Measurements from ENCODE around the gene HOXC12.

Gene HOXC12

GRCh38 chr12:53956914-53957536 is 2.3 kb downstream of the HOXC12 start:
- no peak for FAIRE-seq

DNA sequence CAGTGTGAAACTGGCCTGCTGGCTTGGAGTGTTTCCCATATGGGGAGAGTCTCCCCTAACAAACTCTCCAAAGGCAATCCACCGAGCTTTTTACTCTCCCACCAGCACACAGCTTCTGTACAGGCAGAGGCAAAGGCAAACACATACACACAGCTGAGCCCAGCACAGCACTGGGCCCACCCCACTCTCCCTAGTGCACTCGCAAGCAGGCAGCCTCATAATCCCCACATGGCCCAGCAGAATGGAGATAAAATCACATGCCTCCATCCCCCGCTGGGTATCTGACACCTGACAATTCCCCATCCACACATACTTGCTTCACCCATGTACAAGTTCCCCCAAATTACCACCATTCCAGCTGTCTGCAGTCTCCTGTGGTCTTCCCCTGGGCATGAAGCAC is 3.4 kb downstream of the HOXC12 start:
- no peak for FAIRE-seq

GRCh38 chr12:53959314-53959713 is 4.6 kb downstream of the HOXC12 start:
- FAIRE-seq, result no peak

- FAIRE-seq, result no peak
Measured at GRCh38 chr12:53960187-53961024, 5.7 kb downstream of the HOXC12 start.

GRCh38 chr12:53961025-53961761 is 6.5 kb downstream of the HOXC12 start:
- FAIRE-seq, result no peak

- no peak for FAIRE-seq
Measured at GRCh38 chr12:53963005-53963404, 8.3 kb downstream of the HOXC12 start.

DNA sequence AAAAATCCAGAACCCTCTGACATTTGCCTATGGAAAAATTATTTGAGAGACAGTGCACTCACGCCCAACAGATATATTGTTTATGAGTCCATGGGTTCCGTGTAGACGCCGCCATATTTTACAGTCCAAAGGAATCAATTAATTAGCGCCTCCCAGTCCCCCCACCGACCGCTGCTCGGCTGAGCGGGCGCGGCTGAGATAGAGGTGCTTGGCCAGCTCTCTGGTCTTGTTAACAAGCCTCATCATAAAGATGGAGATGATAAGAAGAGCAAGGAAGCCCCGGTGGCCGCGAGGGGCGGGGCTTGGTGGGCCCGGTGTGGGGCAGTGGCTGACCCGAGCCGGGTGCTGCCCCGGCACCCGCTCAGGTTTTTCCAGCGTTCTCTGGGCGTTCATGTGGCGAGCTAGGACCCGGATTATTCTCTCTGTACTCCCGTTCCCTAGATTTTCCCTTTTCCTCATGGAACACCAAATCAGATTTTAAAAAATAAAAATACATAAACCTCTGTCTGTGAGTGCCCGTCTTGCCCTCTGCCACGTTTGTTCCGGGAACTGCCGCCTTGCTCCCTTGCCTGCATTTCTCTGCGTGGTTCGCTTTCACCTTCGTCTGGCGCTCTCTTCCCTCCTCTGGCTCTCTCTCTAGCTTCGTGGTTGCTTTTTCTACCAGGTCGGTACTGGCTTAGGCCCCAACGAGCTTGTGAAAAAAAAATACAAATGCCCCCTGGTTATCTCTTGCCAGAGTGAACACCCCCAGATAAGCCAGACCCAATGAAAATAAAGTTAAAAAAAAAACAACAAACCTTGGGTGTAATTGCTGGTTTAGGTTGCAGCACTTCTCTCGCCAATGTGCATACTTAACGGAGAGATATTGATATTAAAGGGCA is 9.0 kb downstream of the HOXC12 start:
- FAIRE-seq, result no peak

- FAIRE-seq, result no peak
Measured at GRCh38 chr12:53964315-53964713, 9.6 kb downstream of the HOXC12 start.

GRCh38 chr12:53965281-53966084 is 10.8 kb downstream of the HOXC12 start:
- no peak for FAIRE-seq

DNA sequence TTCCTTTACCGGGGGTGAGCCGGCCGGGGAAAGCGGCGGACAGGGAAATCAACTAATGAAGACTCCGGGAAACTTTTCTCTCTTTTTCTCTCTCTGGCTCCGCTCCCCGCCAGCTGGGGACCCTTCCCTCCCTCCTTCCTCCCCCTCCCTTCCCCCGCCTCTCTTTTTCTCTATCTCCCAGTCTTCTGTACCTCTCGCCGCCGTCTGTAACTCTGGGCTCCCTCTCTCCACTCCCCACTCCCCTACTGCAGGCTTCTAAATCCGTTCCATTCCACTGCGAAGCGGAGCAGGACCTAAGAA is 11.3 kb downstream of the HOXC12 start:
- FAIRE-seq, result no peak

- FAIRE-seq, result no peak
Measured at GRCh38 chr12:53966385-53967133, 11.9 kb downstream of the HOXC12 start.

- no peak for FAIRE-seq
Measured at GRCh38 chr12:53967421-53967925, 12.8 kb downstream of the HOXC12 start.

DNA sequence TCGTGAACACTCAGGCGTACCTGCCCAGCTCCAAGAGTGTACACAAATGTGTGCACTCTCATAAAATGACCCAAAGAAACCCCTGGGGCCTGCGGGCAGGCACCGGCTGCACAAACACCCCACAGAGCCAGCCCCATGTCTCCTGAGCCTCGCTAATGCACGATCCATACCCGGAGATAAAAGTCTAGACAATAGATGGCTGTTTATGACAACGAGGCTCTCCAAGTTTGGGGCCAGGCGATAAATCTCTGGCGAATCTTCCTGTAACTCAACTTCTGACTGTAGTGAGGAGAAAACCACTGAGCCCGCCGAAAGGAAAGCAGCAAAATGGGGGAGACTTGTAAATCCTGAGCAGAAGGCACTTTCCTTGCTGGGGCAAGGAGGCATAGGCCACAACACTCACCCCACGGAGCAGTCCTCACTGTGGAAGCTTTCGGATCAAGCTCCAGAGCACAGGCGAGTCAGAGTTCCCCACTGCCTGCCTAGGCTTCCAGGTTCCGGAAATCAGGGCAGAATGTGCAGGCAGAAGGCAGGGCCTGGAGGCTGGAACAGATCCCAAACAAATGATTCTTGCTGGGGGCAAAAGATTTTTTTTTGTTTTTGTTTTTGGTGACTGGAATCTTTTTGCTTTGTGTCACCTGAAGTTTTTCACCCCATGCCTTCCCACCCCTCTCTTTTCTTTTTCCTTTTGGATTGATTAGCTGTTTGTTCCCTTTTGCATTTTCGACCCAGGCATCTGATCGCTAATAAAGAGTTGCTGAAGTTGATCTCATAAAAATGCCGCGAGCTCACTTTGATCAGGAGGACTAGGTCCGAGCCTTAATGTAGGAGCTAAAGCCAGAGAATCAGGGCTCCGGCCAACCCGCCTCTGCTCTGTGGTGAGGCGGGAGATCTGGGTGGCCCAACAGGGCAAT is 13.8 kb downstream of the HOXC12 start:
- FAIRE-seq, result no peak

DNA sequence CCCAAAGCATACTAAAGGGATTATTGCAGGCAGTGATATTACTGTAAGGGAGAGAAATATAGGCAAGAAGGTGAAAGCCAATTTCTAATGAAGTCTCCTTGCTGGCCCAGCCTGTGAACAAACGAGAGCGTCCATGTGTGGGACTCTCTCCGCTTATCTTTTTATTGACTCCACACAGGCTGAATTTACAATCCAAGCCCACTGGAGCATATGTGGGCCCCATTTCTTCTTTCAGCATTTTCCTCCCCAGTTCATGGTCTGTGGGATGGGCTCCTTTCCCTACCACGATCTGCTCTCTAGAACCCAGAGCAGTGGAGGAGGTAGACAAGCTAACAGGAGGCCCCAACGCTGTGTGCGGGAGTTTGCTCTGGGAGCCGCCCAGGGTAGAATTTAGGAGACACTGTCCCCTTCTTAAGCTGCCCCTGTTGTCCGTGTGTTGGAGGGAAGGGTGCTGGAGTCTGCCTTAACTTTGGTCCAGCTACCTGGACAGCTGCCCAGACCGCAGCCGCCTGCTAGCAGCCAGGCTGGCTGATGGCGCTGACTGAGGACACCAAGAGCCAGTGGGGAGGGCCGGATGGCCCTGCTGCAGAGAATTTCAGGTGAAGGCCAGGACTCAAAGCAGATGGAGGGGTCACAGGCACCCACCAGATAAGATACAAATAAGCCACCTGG is 15.0 kb downstream of the HOXC12 start:
- no peak for FAIRE-seq

DNA sequence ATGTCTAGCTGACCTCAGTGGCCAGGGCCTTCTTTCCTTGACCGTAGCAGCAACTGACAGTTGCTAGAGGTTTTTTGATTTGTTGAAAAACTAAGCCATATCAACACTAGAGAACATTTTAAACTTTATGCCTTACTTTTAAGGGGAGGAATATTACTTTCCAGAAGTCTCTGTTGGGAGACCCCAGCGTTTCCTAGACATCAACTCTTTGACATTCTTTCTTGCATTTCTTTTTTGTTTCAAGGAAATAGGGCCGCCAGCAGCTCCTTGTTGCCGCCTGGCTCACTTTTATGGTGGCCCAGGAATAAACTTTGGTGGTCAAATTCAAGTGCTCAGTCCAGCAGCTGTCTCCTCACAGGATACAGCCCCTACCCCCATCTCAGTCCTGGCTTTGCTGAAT is 15.7 kb downstream of the HOXC12 start:
- no peak for FAIRE-seq

DNA sequence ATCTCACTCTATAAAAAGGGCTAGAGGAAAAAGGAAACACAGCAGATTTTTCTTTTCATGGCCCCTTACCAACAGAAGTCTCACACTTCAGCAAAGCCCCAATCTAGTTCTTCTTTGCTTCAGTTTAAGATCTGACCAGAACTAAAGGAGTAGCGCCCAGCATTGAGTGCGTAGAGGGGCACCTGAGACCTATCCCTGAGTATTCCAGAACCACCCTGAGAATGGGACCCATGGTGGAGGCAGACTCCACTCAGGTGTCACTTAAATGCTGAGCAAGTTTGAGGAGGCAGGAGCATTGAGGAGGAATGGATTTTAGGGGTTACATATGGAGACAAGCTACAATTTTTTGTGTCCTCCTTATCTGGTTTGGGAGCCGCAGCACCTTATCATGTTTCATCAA is 16.4 kb downstream of the HOXC12 start:
- no peak for FAIRE-seq

- no peak for FAIRE-seq
Measured at GRCh38 chr12:53971686-53972085, 17.0 kb downstream of the HOXC12 start.

DNA sequence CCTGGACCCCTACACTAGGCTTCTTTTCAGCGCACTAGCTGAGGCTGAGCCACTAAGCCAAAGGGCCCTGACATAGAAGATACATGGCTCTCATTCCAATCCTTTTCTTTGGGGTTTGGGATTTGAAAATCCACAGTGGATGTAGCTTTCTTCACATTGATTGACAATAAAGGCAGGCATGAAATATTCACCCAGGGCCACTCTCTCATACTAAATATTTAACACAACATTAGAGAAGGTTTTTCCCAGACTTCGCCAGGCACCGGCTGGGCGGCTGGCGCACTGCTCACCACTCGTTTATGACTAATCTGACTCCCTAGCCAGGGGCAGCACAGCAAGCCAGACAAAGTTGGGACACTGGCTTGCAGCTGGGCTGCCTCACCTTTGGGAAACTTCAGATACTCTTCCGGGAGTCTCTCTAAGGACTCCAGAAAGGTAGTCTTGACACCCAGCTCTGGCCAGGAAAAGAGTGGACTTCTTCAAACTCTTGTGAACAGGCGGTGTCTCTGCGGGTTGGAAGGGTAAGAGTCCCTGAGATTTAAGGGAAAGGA is 17.5 kb downstream of the HOXC12 start:
- no peak for FAIRE-seq

- no peak for FAIRE-seq
Measured at GRCh38 chr12:53972722-53973235, 18.1 kb downstream of the HOXC12 start, which contains the start of gene HOXC11. TSS of gene HOXC11 (plus strand) at chr12:53973126. CDS start at chr12:53973242, 116 bp downstream.

Data from endometrium (tissue), 2 donors.